Epithelial cell of proximal tubule (primary cell): ENCODE data around the gene SLC7A1. TPM values are rescaled to one million over a fixed set of nuclear protein-coding genes. Genes with fewer than 3 reads are reported as not detected.

ENCODE experiments used
- DNase-seq: peaks from one replicate; pipeline ENCODE4 v3.0.0-alpha.2; 2011; ENCODE audit warnings: low read depth
- H3K4me3 ChIP-seq: 2 replicates; pipeline ENCODE4 v1.5.1; 2011; ENCODE audit warnings: low read depth, mild to moderate bottlenecking, low read length
- total RNA-seq: library from RNA; depleted of rRNA; stranded (reverse); fragments of >200 nt; gene quantifications from 2 replicates; pipeline ENCODE4 v1.2.3, GENCODE V29; 2015
- TF ChIP-seq, protein P1 (sequence below): conservative IDR thresholded peaks from 2 replicates; pipeline ENCODE4 v1.5.1; 2012; ENCODE audit warnings: low read depth, mild to moderate bottlenecking, low read length

The SLC7A1 gene
- total RNA-seq, 1 donor from 2014 or later, result 48.5 TPM

DNA sequence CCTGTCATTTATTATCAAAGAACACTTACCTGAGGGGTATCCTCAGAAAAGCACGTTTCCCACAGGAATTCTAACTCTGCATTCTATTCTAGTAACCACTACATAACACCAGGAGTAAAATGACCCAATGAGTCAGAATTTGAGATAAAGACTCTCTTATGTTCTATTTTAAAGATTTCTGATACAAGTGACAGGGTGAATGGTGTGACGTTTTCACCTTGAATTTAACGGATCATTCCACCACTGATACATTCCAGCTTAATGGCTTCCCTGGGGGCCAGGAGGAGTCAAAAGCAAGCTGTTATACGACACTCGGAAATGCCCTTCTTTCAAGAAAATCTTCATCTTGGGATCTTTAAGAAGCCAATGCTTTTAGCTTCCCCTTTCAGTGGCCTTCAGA, 55.2 kb downstream of the SLC7A1 start:
- no peak for DNase-seq
- TF ChIP-seq, protein P1, sequence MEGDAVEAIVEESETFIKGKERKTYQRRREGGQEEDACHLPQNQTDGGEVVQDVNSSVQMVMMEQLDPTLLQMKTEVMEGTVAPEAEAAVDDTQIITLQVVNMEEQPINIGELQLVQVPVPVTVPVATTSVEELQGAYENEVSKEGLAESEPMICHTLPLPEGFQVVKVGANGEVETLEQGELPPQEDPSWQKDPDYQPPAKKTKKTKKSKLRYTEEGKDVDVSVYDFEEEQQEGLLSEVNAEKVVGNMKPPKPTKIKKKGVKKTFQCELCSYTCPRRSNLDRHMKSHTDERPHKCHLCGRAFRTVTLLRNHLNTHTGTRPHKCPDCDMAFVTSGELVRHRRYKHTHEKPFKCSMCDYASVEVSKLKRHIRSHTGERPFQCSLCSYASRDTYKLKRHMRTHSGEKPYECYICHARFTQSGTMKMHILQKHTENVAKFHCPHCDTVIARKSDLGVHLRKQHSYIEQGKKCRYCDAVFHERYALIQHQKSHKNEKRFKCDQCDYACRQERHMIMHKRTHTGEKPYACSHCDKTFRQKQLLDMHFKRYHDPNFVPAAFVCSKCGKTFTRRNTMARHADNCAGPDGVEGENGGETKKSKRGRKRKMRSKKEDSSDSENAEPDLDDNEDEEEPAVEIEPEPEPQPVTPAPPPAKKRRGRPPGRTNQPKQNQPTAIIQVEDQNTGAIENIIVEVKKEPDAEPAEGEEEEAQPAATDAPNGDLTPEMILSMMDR, result no peak
- H3K4me3 ChIP-seq, result no peak overlapping the region

DNA sequence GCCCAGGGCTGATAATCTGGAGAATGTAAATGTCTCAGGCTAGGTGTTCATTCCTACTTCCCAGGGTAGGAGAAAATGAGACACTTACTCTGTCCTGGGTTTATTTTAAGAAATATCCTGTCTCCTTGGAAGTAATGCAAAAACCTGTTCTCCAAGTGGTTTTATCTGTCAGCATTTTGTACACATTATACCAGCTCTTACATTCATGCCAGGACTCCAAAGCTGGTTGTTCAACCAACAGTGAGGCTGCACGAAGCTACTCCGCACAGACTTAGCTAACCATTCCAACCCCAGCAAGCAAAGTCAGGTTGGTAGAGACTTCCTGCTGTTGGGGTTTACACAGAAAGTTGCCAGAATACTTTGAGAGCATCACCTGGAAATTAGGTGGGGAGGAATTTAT, 55.6 kb downstream of the SLC7A1 start:
- TF ChIP-seq, protein P1, result no peak
- DNase-seq, result no peak
- no peak overlapping the region for H3K4me3 ChIP-seq

DNA sequence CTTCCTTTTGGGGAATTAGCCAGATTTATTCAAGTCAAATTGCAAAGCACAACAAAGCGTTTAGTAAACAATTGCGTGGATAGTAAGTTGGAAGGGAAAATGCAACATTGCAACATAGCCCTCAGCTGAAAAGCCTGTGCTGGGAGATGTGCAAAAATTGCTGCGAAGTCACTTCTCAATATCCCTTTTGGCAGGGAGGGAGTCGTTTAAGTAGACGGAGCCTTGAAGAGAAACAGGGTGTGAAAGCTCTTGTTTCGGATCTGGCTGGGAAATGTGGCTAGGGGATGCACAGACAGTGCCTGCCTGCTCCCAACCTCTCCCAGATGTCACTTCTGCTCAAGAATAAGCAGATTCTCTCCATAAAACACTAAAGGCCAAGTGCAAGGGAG, 56.8 kb downstream of the SLC7A1 start:
- DNase-seq, result no peak
- H3K4me3 ChIP-seq, result no peak overlapping the region
- TF ChIP-seq, protein P1, result no peak

DNA sequence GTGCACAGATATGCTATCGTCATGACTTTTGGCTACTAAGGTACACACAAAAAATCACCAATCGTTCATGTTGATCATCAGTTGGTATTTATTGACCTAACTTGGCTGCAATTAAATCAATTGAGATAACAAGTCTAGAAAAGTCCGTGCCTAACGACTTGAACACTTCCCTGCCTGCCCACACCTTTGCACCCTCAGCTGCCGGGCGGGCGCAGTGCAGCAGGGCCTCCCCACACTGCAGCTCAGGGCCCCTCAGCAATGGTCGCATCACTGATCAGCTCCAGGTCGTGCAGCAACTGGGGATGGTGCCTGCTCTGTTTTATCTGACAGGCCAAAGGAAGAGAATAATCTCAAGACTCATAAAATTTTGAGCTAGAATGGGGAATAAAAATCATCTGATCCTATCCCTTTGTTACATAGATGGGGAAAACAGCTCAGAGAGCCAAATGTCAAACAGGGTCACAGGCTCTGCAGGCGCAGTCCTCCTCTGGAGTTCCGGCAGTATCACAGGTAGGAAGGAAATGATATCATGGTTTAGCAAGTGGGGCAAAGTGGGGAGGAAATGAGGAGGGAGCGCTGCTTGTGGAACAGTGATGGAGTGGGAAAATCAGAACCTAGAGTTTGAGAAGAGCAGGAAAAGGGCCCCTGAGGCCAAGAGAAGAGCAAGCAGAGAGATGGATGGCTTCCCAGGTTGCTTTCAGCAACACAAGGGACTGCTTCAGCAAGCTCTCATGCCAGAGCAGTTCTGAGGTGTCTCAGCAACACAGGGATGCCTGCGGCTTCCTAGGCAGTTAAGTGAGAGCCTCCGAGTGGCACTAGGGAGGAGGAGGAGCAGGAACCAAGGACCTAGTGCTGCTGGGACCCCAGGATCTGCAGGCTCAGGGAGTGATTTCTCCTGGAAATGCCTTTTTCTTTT, 57.5 kb downstream of the SLC7A1 start:
- DNase-seq, result no peak
- no peak overlapping the region for H3K4me3 ChIP-seq
- TF ChIP-seq, protein P1, result no peak

DNA sequence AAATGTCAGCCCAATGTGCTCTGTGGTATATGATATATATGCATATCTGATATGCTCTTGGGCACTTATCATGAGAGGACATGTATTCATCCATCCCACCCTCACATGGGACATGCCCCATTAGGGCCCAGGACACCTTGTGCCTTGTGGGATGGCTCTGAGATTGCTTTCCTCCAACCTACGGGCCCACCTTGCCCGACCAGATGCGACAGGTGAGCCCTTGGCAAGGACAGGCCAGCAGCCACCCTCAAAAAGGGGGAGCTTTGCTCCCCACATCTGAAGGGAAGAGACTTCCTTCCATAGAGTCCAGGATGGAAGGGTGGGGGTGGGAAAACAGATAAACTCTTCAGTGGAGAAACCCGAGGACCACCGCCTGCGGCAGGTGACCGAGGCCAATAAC, 58.6 kb downstream of the SLC7A1 start:
- H3K4me3 ChIP-seq, result no peak overlapping the region

DNA sequence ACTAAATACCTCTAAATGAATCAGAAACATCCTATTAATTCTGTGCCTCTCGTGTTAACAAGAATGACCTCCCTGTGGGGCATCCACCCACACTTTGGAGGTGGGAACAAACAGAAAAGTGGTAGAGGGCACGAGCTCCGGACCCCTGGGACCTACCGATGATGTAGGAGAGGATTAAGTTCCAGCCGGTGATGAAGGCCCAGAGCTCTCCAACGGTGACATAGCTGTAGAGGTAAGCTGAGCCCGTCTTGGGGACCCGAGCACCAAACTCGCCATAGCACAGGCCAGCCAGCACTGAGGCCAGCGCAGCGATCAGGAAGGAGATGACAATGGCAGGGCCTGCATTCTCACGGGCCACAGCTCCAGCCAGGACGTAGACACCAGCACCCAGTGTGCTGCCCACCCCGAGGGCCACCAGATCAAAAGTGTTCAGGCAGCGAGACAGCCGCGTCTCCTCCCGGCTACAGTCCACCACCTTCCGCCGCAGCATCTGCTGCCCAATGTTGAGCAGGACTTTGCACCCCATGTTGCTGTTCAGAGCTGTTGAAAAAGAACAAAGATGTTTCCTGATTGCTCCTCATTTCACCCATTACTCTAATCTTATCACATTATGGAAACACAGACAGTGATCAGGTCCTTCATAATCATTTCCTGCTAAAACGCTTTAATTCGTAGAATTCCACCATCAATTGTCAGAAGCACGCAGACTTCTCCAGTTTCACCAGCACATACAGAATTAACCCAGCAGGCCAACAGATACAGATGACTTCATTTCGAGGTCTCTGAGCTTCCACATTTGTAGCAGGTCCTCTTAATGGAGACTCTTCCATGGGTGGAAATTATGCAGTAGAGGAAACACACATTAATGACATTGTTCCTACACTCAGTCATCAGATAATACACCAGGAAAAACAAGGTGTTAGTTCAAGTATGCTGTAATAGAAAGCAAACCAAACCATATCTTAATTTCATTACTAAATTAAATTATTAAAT, 59.5 kb downstream of the SLC7A1 start:
- DNase-seq, result no peak
- no peak overlapping the region for H3K4me3 ChIP-seq
- TF ChIP-seq, protein P1, result no peak

More for the DNA sequence above, 58.6 kb downstream of the SLC7A1 start:
- no peak for DNase-seq
- TF ChIP-seq, protein P1, result no peak
